IMR-90 (cell line): ENCODE measurements around the gene RPL41. TPM values are rescaled to one million over a fixed set of nuclear protein-coding genes. Genes with fewer than 3 reads are reported as not detected.
"Not testable (repeated sequence)": the region's sequence is repeated elsewhere in the genome, so short reads cannot be mapped to it uniquely, and the experiment has no call there.

Experiments used
- ATAC-seq: fragments of 200-7000 bp; cut with Tn5 transposase; 2 replicates; pipeline ENCODE4 v1.9.1; 2020; ENCODE audit warnings: low read depth, mild to moderate bottlenecking, moderate library complexity
- BruUV-seq: library from RNA; stranded (reverse); fragments of 400-500 nt; replicated peaks from 2 replicates; lab custom pipeline; 2021; lab: Mats Ljungman, UMichigan
- CTCF ChIA-PET: fragments of 300-600 bp; formaldehyde crosslinking; extraction: SDS; loops from one replicate; lab custom pipeline; 2021; ENCODE audit warnings: antibody characterized with exemption; lab: Yijun Ruan, JAX
- POLR2A ChIA-PET: fragments of 300-600 bp; sonication (Branson Sonifier 250); formaldehyde crosslinking; loops from one replicate; lab custom pipeline; 2022; ENCODE audit warnings: antibody characterized with exemption; ENCODE audit not compliant: unreplicated experiment; lab: Charles Lee
- DNase-seq: peaks from one replicate; pipeline ENCODE4 v3.0.0; 2013
- H2AFZ ChIP-seq: replicated peaks from 2 replicates; pipeline ENCODE3; 2013; ENCODE audit warnings: low read length, mild to moderate bottlenecking; ENCODE audit not compliant: poor library complexity
- H2AK5ac ChIP-seq: 2 replicates; pipeline ENCODE4 v1.6.1; 2013; ENCODE audit warnings: low read depth, low read length, inconsistent platforms
- H2AK9ac ChIP-seq: replicated peaks from 2 replicates; pipeline ENCODE3; 2013; ENCODE audit warnings: mild to moderate bottlenecking, low read depth, low read length, moderate library complexity; ENCODE audit not compliant: poor library complexity
- H2BK120ac ChIP-seq: 2 replicates; pipeline ENCODE4 v1.6.1; 2013; ENCODE audit warnings: low read depth, low read length, inconsistent platforms
- H2BK15ac ChIP-seq: 3 replicates; pipeline ENCODE4 v1.6.1; 2013; ENCODE audit warnings: low read depth, low read length, inconsistent platforms
- H2BK20ac ChIP-seq: 2 replicates; pipeline ENCODE4 v1.6.1; 2013; ENCODE audit warnings: low read depth, mild to moderate bottlenecking, inconsistent platforms, low read length, moderate library complexity
- H2BK5ac ChIP-seq: 2 replicates; pipeline ENCODE4 v1.6.1; 2013; ENCODE audit warnings: mild to moderate bottlenecking, low read depth, low read length, inconsistent platforms; ENCODE audit not compliant: poor library complexity, severe bottlenecking
- H3K14ac ChIP-seq: replicated peaks from 2 replicates; pipeline ENCODE4 v1.6.1; 2013; ENCODE audit warnings: low read depth, low read length, inconsistent platforms
- H3K18ac ChIP-seq: 2 replicates; pipeline ENCODE4 v1.6.1; 2013; ENCODE audit warnings: low read depth, low read length, control low read depth
- H3K23ac ChIP-seq: 2 replicates; pipeline ENCODE4 v1.6.1; 2013; ENCODE audit warnings: low read depth, low read length, inconsistent platforms
- H3K27ac ChIP-seq: 2 replicates; pipeline ENCODE4 v1.5.1; 2013; ENCODE audit warnings: mild to moderate bottlenecking, control low read depth, low read length; ENCODE audit not compliant: insufficient read depth
- H3K27me3 ChIP-seq: 2 replicates; pipeline ENCODE4 v1.6.1; 2013; ENCODE audit warnings: low read length; ENCODE audit not compliant: control insufficient read depth, insufficient read depth
- H3K36me3 ChIP-seq: 2 replicates; pipeline ENCODE4 v1.6.1; 2013; ENCODE audit warnings: low read length, mixed read lengths; ENCODE audit not compliant: control insufficient read depth, insufficient read depth
- H3K4ac ChIP-seq: 2 replicates; pipeline ENCODE4 v1.6.1; 2013; ENCODE audit warnings: low read depth, low read length, inconsistent platforms
- H3K4me1 ChIP-seq: 2 replicates; pipeline ENCODE4 v1.6.1; 2013; ENCODE audit warnings: low read length, mixed read lengths; ENCODE audit not compliant: control insufficient read depth, insufficient read depth
- H3K4me2 ChIP-seq: 2 replicates; pipeline ENCODE4 v1.6.1; 2013; ENCODE audit warnings: low read depth, mild to moderate bottlenecking, control low read depth, low read length, moderate library complexity
- H3K4me3 ChIP-seq: 2 replicates; pipeline ENCODE4 v1.5.1; 2013; ENCODE audit warnings: low read depth, mild to moderate bottlenecking, control low read depth, low read length, moderate library complexity; ENCODE audit not compliant: insufficient read depth
- H3K56ac ChIP-seq: 2 replicates; pipeline ENCODE4 v1.6.1; 2013; ENCODE audit warnings: low read length, inconsistent platforms; ENCODE audit not compliant: insufficient read depth; ENCODE audit errors: extremely low read depth
- H3K79me1 ChIP-seq, 2 experiments: 2 replicates each; pipeline ENCODE4 v1.6.1; 2013; ENCODE audit warnings: low read length in 2 of 2, inconsistent platforms in 1 of 2, low read depth in 1 of 2
- H3K9ac ChIP-seq: 2 replicates; pipeline ENCODE4 v1.6.1; 2013; ENCODE audit warnings: low read depth, low read length, control low read depth
- H3K9me1 ChIP-seq: 2 replicates; pipeline ENCODE4 v1.6.1; 2013; ENCODE audit warnings: low read length, inconsistent platforms; ENCODE audit not compliant: insufficient read depth
- H3K9me3 ChIP-seq: 2 replicates; pipeline ENCODE4 v1.6.1; 2013; ENCODE audit warnings: low read length; ENCODE audit not compliant: control insufficient read depth, insufficient read depth
- H4K20me1 ChIP-seq: 2 replicates; pipeline ENCODE4 v1.6.1; 2013; ENCODE audit warnings: low read length, inconsistent platforms; ENCODE audit not compliant: insufficient read depth
- H4K5ac ChIP-seq: 2 replicates; pipeline ENCODE4 v1.6.1; 2013; ENCODE audit warnings: mild to moderate bottlenecking, low read depth, low read length, control low read depth
- H4K8ac ChIP-seq, 2 experiments: 2 replicates each; pipeline ENCODE4 v1.6.1; 2013; ENCODE audit warnings: low read depth in 2 of 2, low read length in 2 of 2, control low read depth in 1 of 2, inconsistent platforms in 1 of 2
- H4K91ac ChIP-seq: 2 replicates; pipeline ENCODE4 v1.6.1; 2013; ENCODE audit warnings: low read depth, low read length, inconsistent platforms; ENCODE audit not compliant: insufficient read depth
- WGBS, 2 experiments: methylation state at CpG; one replicate each; pipeline versions ENCODE4 v1.1.5 to v1.1.7; 2013; ENCODE audit warnings: missing lambda C conversion rate in 2 of 2; ENCODE audit not compliant: insufficient read length in 1 of 2; ENCODE audit errors: extremely low coverage in 2 of 2; 5-methylcytosine and 5-hydroxymethylcytosine counted together
- dilution Hi-C: fragments of 300-500 bp; cut with HindIII; formaldehyde crosslinking; loops from one replicate; pipeline ENCODE4 v1.14.3; 2018; ENCODE audit warnings: low sequenced_read_pairs; ENCODE audit not compliant: unreplicated experiment
- in situ Hi-C: fragments of 300-500 bp; cut with MboI; formaldehyde crosslinking; loops from 3 replicates; pipeline ENCODE4 v1.14.3; 2019; ENCODE audit warnings: low sequenced_read_pairs, inconsistent platforms, mixed read lengths
- intact Hi-C: fragments of 100-400 bp; cut with micrococcal nuclease; formaldehyde crosslinking; loops from 2 replicates; pipeline ENCODE4 v1.10.0; 2022
- polyA plus RNA-seq, 3 experiments: library from polyadenylated mRNA; depleted of rRNA; stranded (reverse); fragments of >200 nt; gene quantifications; 2 replicates each; pipeline ENCODE4 v1.2.3, GENCODE V29; 2012; ENCODE audit warnings: low replicate concordance in 1 of 3
- total RNA-seq: library from RNA; depleted of rRNA; stranded (reverse); fragments of >200 nt; gene quantifications from 2 replicates; pipeline ENCODE4 v1.2.3, GENCODE V29; 2012

The RPL41 gene
- total and polyA plus RNA-seq, 2 of the 4 experiments (the other 2 are of a cell fraction): 1,119 to 9,394 TPM

DNA sequence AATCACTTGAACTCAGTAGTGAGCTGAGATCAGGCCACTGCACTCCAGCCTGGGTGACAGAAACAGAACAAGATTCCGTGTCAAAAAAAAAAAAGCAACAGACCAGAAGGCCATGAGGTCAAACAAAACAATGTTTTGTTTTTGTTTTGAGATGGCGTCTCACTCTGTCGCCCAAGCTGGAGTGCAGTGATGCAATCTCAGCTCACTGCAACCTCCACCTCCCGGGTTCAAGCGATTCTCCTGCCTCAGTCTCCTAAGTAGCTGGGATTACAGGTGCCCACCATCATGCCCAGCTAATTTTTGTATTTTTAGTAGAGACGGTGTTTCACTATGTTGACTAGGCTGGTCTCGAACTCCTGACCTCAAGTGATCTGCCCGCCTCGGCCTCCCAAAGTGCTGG lies 38.5 kb upstream of the RPL41 start:
- H3K14ac ChIP-seq, H3K4me2 ChIP-seq, H4K5ac ChIP-seq, in situ Hi-C loops, H3K9me1 ChIP-seq, H3K4me1 ChIP-seq, H3K4me3 ChIP-seq, H4K91ac ChIP-seq, H2AFZ ChIP-seq, H3K9me3 ChIP-seq, ATAC-seq, H2AK9ac ChIP-seq, H2BK20ac ChIP-seq, DNase-seq, BruUV-seq, H4K20me1 ChIP-seq, H4K8ac ChIP-seq, H3K18ac ChIP-seq, H3K23ac ChIP-seq, H3K56ac ChIP-seq, H3K27ac ChIP-seq, H3K79me1 ChIP-seq, H2BK120ac ChIP-seq, dilution Hi-C loops, CTCF ChIA-PET, H2AK5ac ChIP-seq, H3K4ac ChIP-seq, H2BK5ac ChIP-seq, H3K9ac ChIP-seq, H3K36me3 ChIP-seq, H2BK15ac ChIP-seq: not testable (repeated sequence)
- intact Hi-C loops: loop anchor here (2.0 kb wide), 1 partner anchor 31 kb away; no protein-coding TSS in a partner anchor
- no CpG with 5 or more reads among the region's 9 CpGs for WGBS, 2 experiments
- peaks cover 28% of the 10 kb centered on the region for H3K27me3 ChIP-seq
- POLR2A ChIA-PET: interaction anchor here (0.6 kb wide), 1 partner anchor 81 kb away, joined by 8 read pairs; no protein-coding TSS in a partner anchor
